Activated CD8-positive, alpha-beta memory T cell treated with anti-CD3 and anti-CD28 coated beads for 36 hours (primary cell): ENCODE results near the gene TTC16. TPM values are rescaled to one million over a fixed set of nuclear protein-coding genes. Genes with fewer than 3 reads are reported as not detected.

Source experiments
- CTCF ChIA-PET: fragments of 350-600 bp; sonication (Branson Sonifier 250); formaldehyde crosslinking; loops from one replicate; lab custom pipeline; 2021; ENCODE audit warnings: antibody characterized with exemption; lab: Charles Lee
- POLR2A ChIA-PET: fragments of 350-600 bp; sonication (Branson Sonifier 250); formaldehyde crosslinking; loops from one replicate; lab custom pipeline; 2021; ENCODE audit warnings: antibody characterized with exemption; lab: Charles Lee
- total RNA-seq, 2 experiments: library from RNA; stranded (reverse); gene quantifications; one replicate each; pipeline ENCODE4 v1.2.3, GENCODE V29; 2021

TTC16 gene
- total RNA-seq, 2 experiments from 2014 or later = 1.3 to 1.4 TPM

GRCh38 chr9:127730799-127731410 lies 15.0 kb downstream of the TTC16 start:
- ChIA-PET POLR2A (no interaction called here), CTCF (interaction anchor here (1.5 to 2.1 kb wide), 2 partner anchors 14 to 141 kb away, joined by 5 to 6 read pairs; no protein-coding TSS in a partner anchor)

- ChIA-PET POLR2A (no interaction called here), CTCF (interaction anchor here (1.5 to 2.1 kb wide), 2 partner anchors 13 to 142 kb away, joined by 5 to 6 read pairs; no protein-coding TSS in a partner anchor)
Measured at GRCh38 chr9:127731938-127732337, 16.1 kb downstream of the TTC16 start.

GRCh38 chr9:127732444-127732843 lies 16.6 kb downstream of the TTC16 start:
- CTCF ChIA-PET = interaction anchor here (1.5 to 3.8 kb wide), 3 partner anchors 13 to 189 kb away, joined by 5 to 23 read pairs (median 6); no protein-coding TSS in a partner anchor

GRCh38 chr9:127733614-127734013 lies 17.7 kb downstream of the TTC16 start:
- ChIA-PET POLR2A (no interaction called here), CTCF (interaction anchor here (1.0 to 3.8 kb wide), 5 partner anchors 38 to 188 kb away, joined by 3 to 36 read pairs (median 23); partner anchors contain the start of genes CDK9 and STXBP1)

More at GRCh38 chr9:127732444-127732843, 16.6 kb downstream of the TTC16 start:
- POLR2A ChIA-PET = no interaction called here

GRCh38 chr9:127734247-127734746 lies 18.4 kb downstream of the TTC16 start:
- CTCF ChIA-PET = interaction anchor here (0.5 to 3.8 kb wide), 44 partner anchors 10 to 300 kb away, joined by 3 to 36 read pairs (median 4); partner anchors contain the start of genes CDK9, PTRH1, SH2D3C and ST6GALNAC4
- POLR2A ChIA-PET = interaction anchor here (0.8 to 1.8 kb wide), 10 partner anchors 9 to 284 kb away, joined by 3 to 7 read pairs (median 4); partner anchors contain the start of genes CDK9, PTRH1 and SH2D3C

- ChIA-PET CTCF (interaction anchor here (0.6 to 3.8 kb wide), 49 partner anchors 9 to 300 kb away, joined by 3 to 36 read pairs (median 4); partner anchors contain the start of genes CDK9, PTRH1, SH2D3C and ST6GALNAC4), POLR2A (interaction anchor here (0.7 to 1.8 kb wide), 16 partner anchors 8 to 311 kb away, joined by 3 to 10 read pairs (median 4); partner anchors contain the start of genes CDK9, PTRH1, SH2D3C and ST6GALNAC4)
Measured at GRCh38 chr9:127734747-127735529, 19.1 kb downstream of the TTC16 start, which contains the start of gene TOR2A. Gene TOR2A (minus strand): TSS chr9:127735294. CDS start chr9:127735270, 24 bp downstream.

- ChIA-PET POLR2A (interaction anchor here (0.7 to 1.8 kb wide), 10 partner anchors 15 to 310 kb away, joined by 3 to 10 read pairs (median 4); partner anchors contain the start of genes SH2D3C and ST6GALNAC4), CTCF (interaction anchor here (0.9 to 3.8 kb wide), 29 partner anchors 8 to 299 kb away, joined by 3 to 36 read pairs (median 5); partner anchors contain the start of genes CDK9, PTRH1, SH2D3C and ST6GALNAC4)
Measured at GRCh38 chr9:127735530-127736185, 19.8 kb downstream of the TTC16 start.

- CTCF ChIA-PET = no interaction called here
- POLR2A ChIA-PET = interaction anchor here (0.9 kb wide), 1 partner anchor 27 kb away, joined by 3 read pairs; no protein-coding TSS in a partner anchor
Measured at GRCh38 chr9:127738666-127739065, 22.8 kb downstream of the TTC16 start.

- POLR2A ChIA-PET = interaction anchor here (0.7 kb wide), 1 partner anchor 8 kb away, joined by 3 read pairs; no protein-coding TSS in a partner anchor
- CTCF ChIA-PET = interaction anchor here (1.4 kb wide), 1 partner anchor 181 kb away, joined by 3 read pairs; no protein-coding TSS in a partner anchor
Measured at GRCh38 chr9:127739614-127740330, 23.9 kb downstream of the TTC16 start.

- ChIA-PET POLR2A (interaction anchor here (1.7 kb wide), 1 partner anchor 7 kb away, joined by 5 read pairs; the partner anchor contains the start of gene TOR2A), CTCF (interaction anchor here (0.6 to 2.3 kb wide), 3 partner anchors 22 to 180 kb away, joined by 3 to 9 read pairs (median 3); no protein-coding TSS in a partner anchor)
Measured at GRCh38 chr9:127741831-127742434, 26.1 kb downstream of the TTC16 start.

GRCh38 chr9:127742435-127743088 lies 26.7 kb downstream of the TTC16 start:
- CTCF ChIA-PET = interaction anchor here (1.2 to 2.3 kb wide), 2 partner anchors 21 to 127 kb away, joined by 3 to 9 read pairs; no protein-coding TSS in a partner anchor
- POLR2A ChIA-PET = interaction anchor here (1.7 kb wide), 1 partner anchor 8 kb away, joined by 5 read pairs; the partner anchor contains the start of gene TOR2A

- POLR2A ChIA-PET = interaction anchor here (0.5 kb wide), 1 partner anchor 50 kb away, joined by 13 read pairs; no protein-coding TSS in a partner anchor
- CTCF ChIA-PET = interaction anchor here (0.7 to 2.3 kb wide), 6 partner anchors 9 to 178 kb away, joined by 3 to 8 read pairs (median 4); partner anchors contain the start of gene TOR2A
Measured at GRCh38 chr9:127744398-127745110, 28.7 kb downstream of the TTC16 start.

- CTCF ChIA-PET = interaction anchor here (0.7 kb wide), 1 partner anchor 39 kb away, joined by 3 read pairs; the partner anchor contains the start of gene CDK9
- POLR2A ChIA-PET = no interaction called here
Measured at GRCh38 chr9:127746959-127747569, 31.2 kb downstream of the TTC16 start.

GRCh38 chr9:127749090-127749787 lies 33.4 kb downstream of the TTC16 start:
- CTCF ChIA-PET = interaction anchor here (0.6 to 1.2 kb wide), 2 partner anchors 43 to 172 kb away, joined by 3 read pairs; no protein-coding TSS in a partner anchor
- POLR2A ChIA-PET = no interaction called here
